HCT116 (cell line): ENCODE data around the gene SPIRE1. TPM values are rescaled to one million over a fixed set of nuclear protein-coding genes. Genes with fewer than 3 reads are reported as not detected.

Experiments used
- ATAC-seq: fragments of 200-7000 bp; cut with Tn5 transposase; 2 replicates; pipeline ENCODE4 v1.9.1; 2020; ENCODE audit warnings: mild to moderate bottlenecking, moderate library complexity
- BruUV-seq: library from RNA; stranded (reverse); fragments of 400-500 nt; replicated peaks from 2 replicates; lab custom pipeline; 2021; lab: Mats Ljungman, UMichigan
- CTCF ChIA-PET: fragments of 300-600 bp; sonication (Branson Sonifier 250); formaldehyde crosslinking; loops from one replicate; lab custom pipeline; 2021; ENCODE audit warnings: antibody characterized with exemption; lab: Charles Lee
- POLR2A ChIA-PET: fragments of 300-600, 350-600 bp; sonication (Branson Sonifier 250); formaldehyde crosslinking; loops from one replicate; lab custom pipeline; 2021; ENCODE audit warnings: antibody characterized with exemption; lab: Charles Lee
- RAD21 ChIA-PET, 2 experiments: fragments of 300-600 bp; sonication (Branson Sonifier 250); formaldehyde crosslinking; loops; one replicate each; lab custom pipeline; 2023; ENCODE audit warnings: low total read pairs in 2 of 2; ENCODE audit not compliant: uncharacterized antibody in 2 of 2, unreplicated experiment in 2 of 2, low non-redundant PET in 1 of 2; lab: Charles Lee
- DNase-seq: peaks from one replicate; pipeline ENCODE4 v3.0.0-alpha.2; 2010; ENCODE audit warnings: low read depth, low spot score
- H2AFZ ChIP-seq: fragments of 200-600 bp; shearing (Covaris generic), sonication (generic); 2 replicates; pipeline ENCODE4 v1.6.1; 2017; ENCODE audit warnings: low read depth, mixed run types, mixed read lengths, antibody characterized with exemption, low read length; ENCODE audit not compliant: poor library complexity, severe bottlenecking
- H3K27ac ChIP-seq: 2 replicates; pipeline ENCODE4 v1.5.1; 2012; ENCODE audit warnings: low read depth, low read length
- H3K27me3 ChIP-seq: fragments of 200-600 bp; sonication (generic); 2 replicates; pipeline ENCODE4 v1.6.1; 2016; ENCODE audit warnings: mixed run types, low read length, mixed read lengths; ENCODE audit not compliant: insufficient read depth
- H3K36me3 ChIP-seq, 2 experiments: fragments of 200-500 bp in 1 of 2; fragments of 200-600 bp in 1 of 2; sonication (Bioruptor generic) in 1 of 2; sonication (generic) in 1 of 2; 2 replicates each; pipeline versions ENCODE4 v1.5.1 to v1.6.1; 2014 to 2016; ENCODE audit warnings: low read length in 2 of 2, inconsistent platforms in 1 of 2, mixed read lengths in 1 of 2, mixed run types in 1 of 2; ENCODE audit not compliant: insufficient read depth in 2 of 2, control insufficient read depth in 1 of 2
- H3K4me1 ChIP-seq, 2 experiments: fragments of 200-600 bp in 1 of 2; sonication (generic) in 1 of 2; 2 replicates each; pipeline versions ENCODE4 v1.5.1 to v1.6.1; 2012 to 2017; ENCODE audit warnings: low read length in 2 of 2, inconsistent platforms in 1 of 2, mild to moderate bottlenecking in 1 of 2, mixed read lengths in 1 of 2, mixed run types in 1 of 2, moderate library complexity in 1 of 2; ENCODE audit not compliant: insufficient read depth in 2 of 2, control insufficient read depth in 1 of 2
- H3K4me2 ChIP-seq: fragments of 200-600 bp; sonication (generic); 2 replicates; pipeline ENCODE4 v1.6.1; 2017; ENCODE audit warnings: mixed run types, low read length, mixed read lengths
- H3K4me3 ChIP-seq, 2 experiments: fragments of 200-600 bp in 1 of 2; sonication (generic) in 1 of 2; replicated peaks in 1 of 2; 2 replicates each; pipeline ENCODE4 v1.5.1; 2011 to 2016; ENCODE audit warnings: low read length in 2 of 2, control low read depth in 1 of 2, low read depth in 1 of 2, mild to moderate bottlenecking in 1 of 2, mixed read lengths in 1 of 2, mixed run types in 1 of 2
- H3K79me2 ChIP-seq: fragments of 200-600 bp; sonication (generic); 2 replicates; pipeline ENCODE4 v1.6.1; 2017; ENCODE audit warnings: mild to moderate bottlenecking, mixed run types, low read length, moderate library complexity, mixed read lengths; ENCODE audit not compliant: insufficient read depth
- H3K9ac ChIP-seq: fragments of 200-600 bp; sonication (generic); 2 replicates; pipeline ENCODE4 v1.6.1; 2016; ENCODE audit warnings: low read length, mixed read lengths
- H3K9me2 ChIP-seq: fragments of 200-600 bp; sonication (generic), shearing (Covaris generic); 2 replicates; pipeline ENCODE4 v1.6.1; 2017; ENCODE audit warnings: mixed run types, mild to moderate bottlenecking, moderate library complexity; ENCODE audit not compliant: insufficient read depth
- H3K9me3 ChIP-seq, 2 experiments: fragments of 200-500 bp in 1 of 2; fragments of 200-600 bp in 1 of 2; sonication (Bioruptor generic) in 1 of 2; sonication (generic) in 1 of 2; 2 replicates each; pipeline ENCODE4 v1.6.1; 2014 to 2017; ENCODE audit warnings: low read length in 2 of 2, mixed read lengths in 2 of 2, inconsistent platforms in 1 of 2, low read depth in 1 of 2, mild to moderate bottlenecking in 1 of 2, mixed run types in 1 of 2, moderate library complexity in 1 of 2; ENCODE audit not compliant: control insufficient read depth in 1 of 2, insufficient read depth in 1 of 2
- H4K20me1 ChIP-seq: fragments of 200-600 bp; sonication (generic), shearing (Covaris generic); 2 replicates; pipeline ENCODE4 v1.6.1; 2017; ENCODE audit warnings: mixed run types, mild to moderate bottlenecking, moderate library complexity; ENCODE audit not compliant: insufficient read depth
- ATF3 ChIP-seq: IDR thresholded peaks from 2 replicates; pipeline ENCODE4 v1.6.1; 2012
- CBX3 ChIP-seq: IDR thresholded peaks from 2 replicates; pipeline ENCODE4 v1.6.1; 2012; ENCODE audit warnings: low read depth
- CTCF ChIP-seq, 3 experiments: fragments of 200-600 bp in 1 of 3; sonication (generic) in 1 of 3; IDR thresholded peaks in 2 of 3; conservative IDR thresholded peaks in 1 of 3; 2 replicates each; pipeline ENCODE4 v1.5.1; 2012 to 2017; ENCODE audit warnings: low read depth in 2 of 3, low read length in 2 of 3, antibody characterized with exemption in 1 of 3, borderline replicate concordance in 1 of 3, control low read depth in 1 of 3, mild to moderate bottlenecking in 1 of 3, mixed read lengths in 1 of 3, mixed run types in 1 of 3, moderate library complexity in 1 of 3; ENCODE audit not compliant: insufficient read depth in 1 of 3
- EGR1 ChIP-seq: IDR thresholded peaks from 2 replicates; pipeline ENCODE4 v1.6.1; 2012; ENCODE audit warnings: low read depth
- ELF1 ChIP-seq: IDR thresholded peaks from 2 replicates; pipeline ENCODE4 v1.6.1; 2012; ENCODE audit warnings: low read depth, borderline replicate concordance
- EZH2 ChIP-seq: fragments of 200-600 bp; sonication (generic); IDR thresholded peaks from 2 replicates; pipeline ENCODE4 v1.6.1; 2017; ENCODE audit warnings: antibody characterized with exemption, mixed run types
- JUND ChIP-seq: IDR thresholded peaks from 2 replicates; pipeline ENCODE4 v1.6.1; 2012
- MAX ChIP-seq: IDR thresholded peaks from 2 replicates; pipeline ENCODE4 v1.6.1; 2012
- POLR2A ChIP-seq: IDR thresholded peaks from 2 replicates; pipeline ENCODE4 v1.7.0; 2011; ENCODE audit warnings: borderline replicate concordance; ENCODE audit not compliant: insufficient read depth, insufficient read length; ENCODE audit errors: extremely low read depth
- POLR2AphosphoS5 ChIP-seq: IDR thresholded peaks from 2 replicates; pipeline ENCODE4 v1.6.1; 2011; ENCODE audit warnings: mild to moderate bottlenecking, low read depth, low read length, moderate library complexity
- RAD21 ChIP-seq: IDR thresholded peaks from 2 replicates; pipeline ENCODE4 v1.6.1; 2012; ENCODE audit warnings: low read depth, mild to moderate bottlenecking
- REST ChIP-seq: IDR thresholded peaks from 2 replicates; pipeline ENCODE4 v1.6.1; 2012; ENCODE audit warnings: low read depth
- SP1 ChIP-seq: IDR thresholded peaks from 2 replicates; pipeline ENCODE4 v1.6.1; 2012; ENCODE audit warnings: low read depth
- TCF7L2 ChIP-seq: IDR thresholded peaks from 2 replicates; pipeline ENCODE4 v1.7.0; 2011; ENCODE audit warnings: borderline replicate concordance, inconsistent platforms; ENCODE audit not compliant: insufficient read depth, insufficient read length; ENCODE audit errors: extremely low read depth
- YY1 ChIP-seq: IDR thresholded peaks from 2 replicates; pipeline ENCODE4 v1.6.1; 2011; ENCODE audit warnings: low read length, low read depth, moderate library complexity, mild to moderate bottlenecking; ENCODE audit not compliant: insufficient replicate concordance; ENCODE audit errors: extremely low read depth
- ZBTB33 ChIP-seq: IDR thresholded peaks from 2 replicates; pipeline ENCODE4 v1.6.1; 2011; ENCODE audit warnings: mild to moderate bottlenecking, low read length, moderate library complexity; ENCODE audit not compliant: insufficient replicate concordance; ENCODE audit errors: extremely low read depth
- ZNF274 ChIP-seq: fragments of 200-500 bp; sonication (Bioruptor generic); IDR thresholded peaks from 2 replicates; pipeline ENCODE4 v1.6.1; 2014; ENCODE audit warnings: mild to moderate bottlenecking, low read depth, low read length, inconsistent platforms
- intact Hi-C: fragments of 100-400 bp; cut with micrococcal nuclease; formaldehyde crosslinking; loops from 2 replicates; pipeline ENCODE4 v1.10.0; 2022
- total RNA-seq: library from RNA; stranded (reverse); gene quantifications from one replicate; pipeline ENCODE4 v1.2.1, GENCODE V29; 2021; ENCODE audit not compliant: unreplicated experiment

Gene SPIRE1
- total RNA-seq, 1 experiment from 2014 or later, result 26.6 TPM

GRCh38 chr18:12679183-12679786 lies 21.4 kb upstream of the SPIRE1 start:
- Histone ChIP-seq H3K4me2 (peak overlapping the region; percentile 2; the same call in 1 of the 2 replicates), H3K4me1 (peaks cover 3 to 8% of the 10 kb centered on the region in 2 experiments; a peak in 3 of 4 replicates), H3K36me3 (peaks cover 8 to 11% of the 10 kb centered on the region in 2 experiments; a peak in 2 of 4 replicates), H3K79me2 (no peaks in the 10 kb centered on the region), H4K20me1 (no peaks in the 10 kb centered on the region), H3K9ac (0 out of 2 replicates have a peak overlapping the region, but pooled peaks have one; percentile 7), H2AFZ (no peak overlapping the region), H3K4me3 (no peak overlapping the region), H3K27ac (peak overlapping the region; percentile 29; the same call in 1 of the 2 replicates), H3K9me3 (no peaks in the 10 kb centered on the region), H3K9me2 (no peaks in the 10 kb centered on the region), H3K27me3 (no peaks in the 10 kb centered on the region)
- ATAC-seq, result peak; percentile 81
- CTCF ChIA-PET, result interaction anchor here (0.6 kb wide), 1 partner anchor 284 kb away, joined by 4 read pairs; no protein-coding TSS in a partner anchor
- RAD21 ChIA-PET, result no interaction called here
- TF ChIP-seq ZNF274, result no peak
- TF ChIP-seq POLR2A, result no peak
- TF ChIP-seq ELF1, result no peak
- no peak for TF ChIP-seq ZBTB33
- TF ChIP-seq EZH2, result no peak
- TF ChIP-seq CBX3, result no peak
- no peak for TF ChIP-seq ATF3
- TF ChIP-seq YY1, result no peak
- TF ChIP-seq POLR2AphosphoS5, result no peak
- no peak for TF ChIP-seq TCF7L2
- TF ChIP-seq MAX, result no peak
- TF ChIP-seq SP1, result no peak
- TF ChIP-seq EGR1, result no peak
- TF ChIP-seq CTCF (IDR thresholded peaks at IDR 0.05 in 2 of 3, conservative IDR thresholded peaks at IDR 0.05 in 1 of 3; ENCODE audit: borderline replicate concordance in 1 of 3, insufficient read depth in 1 of 3, low read depth in 2 of 3, low read length in 2 of 3), result no peak
- TF ChIP-seq REST, result no peak
- no peak for TF ChIP-seq JUND
- no peak for TF ChIP-seq RAD21
- intact Hi-C loops, result no loop called here
- POLR2A ChIA-PET, result no interaction called here
- DNase-seq, result no peak
- BruUV-seq, result no TSS peak
